Measurements from ENCODE around the gene ZNFX1.

DNA sequence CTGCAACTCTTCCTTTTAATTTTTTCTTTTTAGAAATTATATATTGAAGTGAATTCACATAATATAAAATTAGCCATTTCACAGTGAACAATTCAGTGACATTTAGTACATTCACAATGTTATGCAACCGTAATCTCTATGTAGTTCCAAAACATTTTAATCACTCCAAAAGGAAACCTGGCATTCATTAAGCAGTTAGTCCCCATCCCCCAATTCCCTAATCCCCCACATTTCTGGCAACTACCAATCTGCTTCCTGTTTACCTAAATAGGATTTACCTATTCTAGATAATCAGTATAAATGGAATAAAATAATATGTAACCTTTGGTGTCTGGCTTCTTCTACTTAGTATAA lies 67.1 kb downstream of the ZNFX1 start:
- TF ChIP-seq, protein P1, sequence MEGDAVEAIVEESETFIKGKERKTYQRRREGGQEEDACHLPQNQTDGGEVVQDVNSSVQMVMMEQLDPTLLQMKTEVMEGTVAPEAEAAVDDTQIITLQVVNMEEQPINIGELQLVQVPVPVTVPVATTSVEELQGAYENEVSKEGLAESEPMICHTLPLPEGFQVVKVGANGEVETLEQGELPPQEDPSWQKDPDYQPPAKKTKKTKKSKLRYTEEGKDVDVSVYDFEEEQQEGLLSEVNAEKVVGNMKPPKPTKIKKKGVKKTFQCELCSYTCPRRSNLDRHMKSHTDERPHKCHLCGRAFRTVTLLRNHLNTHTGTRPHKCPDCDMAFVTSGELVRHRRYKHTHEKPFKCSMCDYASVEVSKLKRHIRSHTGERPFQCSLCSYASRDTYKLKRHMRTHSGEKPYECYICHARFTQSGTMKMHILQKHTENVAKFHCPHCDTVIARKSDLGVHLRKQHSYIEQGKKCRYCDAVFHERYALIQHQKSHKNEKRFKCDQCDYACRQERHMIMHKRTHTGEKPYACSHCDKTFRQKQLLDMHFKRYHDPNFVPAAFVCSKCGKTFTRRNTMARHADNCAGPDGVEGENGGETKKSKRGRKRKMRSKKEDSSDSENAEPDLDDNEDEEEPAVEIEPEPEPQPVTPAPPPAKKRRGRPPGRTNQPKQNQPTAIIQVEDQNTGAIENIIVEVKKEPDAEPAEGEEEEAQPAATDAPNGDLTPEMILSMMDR (IDR thresholded peaks at IDR 0.05 in 8 of 11, conservative IDR thresholded peaks at IDR 0.05 in 3 of 11): no peak
- no peak for TF ChIP-seq POLR2A (IDR thresholded peaks at IDR 0.05)

All from spleen (tissue), 7 donors.